Measurements from ENCODE around the gene CDH18.

The CDH18 gene

DNA sequence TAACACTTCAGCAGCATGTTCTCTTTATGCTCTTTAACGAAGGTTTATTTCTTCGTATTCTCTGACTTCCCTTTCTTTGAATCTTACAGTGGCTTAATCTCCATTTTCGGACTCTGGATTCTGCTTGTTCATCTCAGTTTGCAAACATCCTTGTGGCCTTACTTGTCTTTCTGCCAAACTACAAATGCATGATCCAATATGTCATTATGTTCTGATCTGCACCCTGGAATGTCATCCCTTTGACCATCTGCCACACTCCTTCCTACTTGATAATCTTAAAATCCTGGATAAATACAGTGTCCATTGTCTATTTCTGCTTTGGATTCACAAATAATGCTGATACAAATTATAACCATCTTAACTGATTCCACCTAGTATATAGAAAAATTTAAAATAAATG lies 499.2 kb downstream of the CDH18 start:
- DNase-seq (ENCODE audit: low spot score) (no peak), FAIRE-seq (no peak)

- FAIRE-seq (no peak), DNase-seq (ENCODE audit: low spot score) (no peak)
These were observed 500.5 kb downstream of the CDH18 start for GRCh38 chr5:19487480-19487879.

DNA sequence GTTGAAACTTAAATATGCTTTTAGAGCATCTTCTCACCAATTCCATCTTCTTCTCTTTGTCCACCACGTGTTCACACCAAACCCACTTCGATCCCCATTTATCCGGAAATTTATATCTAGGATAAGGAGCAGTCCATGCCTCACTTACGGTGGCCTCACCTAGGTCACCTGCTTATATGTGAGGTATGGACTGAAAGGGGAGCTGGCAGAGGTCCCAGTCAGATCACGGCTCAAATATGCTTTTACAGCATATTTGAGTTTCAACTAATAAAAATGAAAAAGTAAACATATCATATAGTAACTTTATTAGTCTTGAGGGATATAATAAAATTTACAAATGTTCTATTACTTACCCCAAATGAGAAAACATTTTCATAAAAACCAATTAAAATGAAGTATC lies 508.4 kb downstream of the CDH18 start:
- no peak for FAIRE-seq
- no peak for DNase-seq (ENCODE audit: low spot score)

- DNase-seq (ENCODE audit: low spot score), result no peak
- FAIRE-seq, result no peak
These were observed 526.0 kb downstream of the CDH18 start for GRCh38 chr5:19462019-19462418.

- FAIRE-seq (no peak), DNase-seq (ENCODE audit: low spot score) (no peak)
These were observed 563.5 kb downstream of the CDH18 start for GRCh38 chr5:19424506-19424905.

Measured in RCC 7860 (cell line).